Muscle layer of colon (tissue), 2 donors: Measurements from ENCODE around the gene TNFSF9.

Experiments
- H3K27ac ChIP-seq: one replicate; pipeline ENCODE4 v1.7.0; 2013; ENCODE audit warnings: low read depth, mild to moderate bottlenecking, low read length, moderate library complexity
- H3K27me3 ChIP-seq, 2 donors: one replicate each; pipeline ENCODE4 v1.7.0; 2013; ENCODE audit warnings: low read length in 2 of 2, mild to moderate bottlenecking in 2 of 2; ENCODE audit not compliant: insufficient read depth in 2 of 2, control insufficient read depth in 1 of 2
- H3K36me3 ChIP-seq: one replicate; pipeline ENCODE4 v1.7.0; 2013; ENCODE audit warnings: mild to moderate bottlenecking, low read length; ENCODE audit not compliant: insufficient read depth
- H3K4me1 ChIP-seq: one replicate; pipeline ENCODE4 v1.7.0; 2013; ENCODE audit warnings: mild to moderate bottlenecking, low read length; ENCODE audit not compliant: insufficient read depth
- H3K4me3 ChIP-seq, 2 donors: one replicate each; pipeline ENCODE4 v1.7.0; 2013; ENCODE audit warnings: low read length in 2 of 2, low read depth in 1 of 2, mild to moderate bottlenecking in 1 of 2, moderate library complexity in 1 of 2
- H3K9ac ChIP-seq: one replicate; pipeline ENCODE4 v1.7.0; 2013; ENCODE audit warnings: low read length
- H3K9me3 ChIP-seq: one replicate; pipeline ENCODE4 v1.7.0; 2013; ENCODE audit warnings: mild to moderate bottlenecking, low read length
- donor health status: abdominal sarcoma.
- donor health status: Adenocarcinoma of cecum.

The TNFSF9 gene

GRCh38 chr19:6530386-6531162 lies at the start of gene TNFSF9:
TSS of gene TNFSF9 (plus strand) at chr19:6531026. CDS start at chr19:6531037, 11 bp downstream.
- Histone ChIP-seq H3K9me3 (no peaks in the 10 kb centered on the region), H3K4me3 (peak within 1 kb of the TSS; percentile 81 to 85), H3K4me1 (peaks cover 18% of the 10 kb centered on the region), H3K36me3 (no peaks in the 10 kb centered on the region), H3K9ac (peak within 1 kb of the TSS; percentile 57), H3K27me3 (peaks cover 12 to 29% of the 10 kb centered on the region in 2 donors), H3K27ac (peak within 1 kb of the TSS; percentile 42)

- Histone ChIP-seq H3K4me3 (no peak within 1 kb of the TSS), H3K9me3 (no peaks in the 10 kb centered on the region), H3K36me3 (no peaks in the 10 kb centered on the region), H3K27ac (no peak within 1 kb of the TSS), H3K4me1 (no peaks in the 10 kb centered on the region), H3K27me3 (peaks cover 0 to 5% of the 10 kb centered on the region in 2 donors), H3K9ac (no peak within 1 kb of the TSS)
Observed at GRCh38 chr19:6481541-6482342, 49.1 kb upstream of the TNFSF9 start, which contains the start of gene DENND1C. TSS of gene DENND1C (minus strand) at chr19:6481787. CDS start at chr19:6481695, 92 bp downstream.

- Histone ChIP-seq H3K9me3 (no peaks in the 10 kb centered on the region), H3K27me3 (no peaks in the 10 kb centered on the region), H3K27ac (no peak overlapping the region), H3K36me3 (no peaks in the 10 kb centered on the region), H3K4me1 (no peaks in the 10 kb centered on the region), H3K4me3 (no peak overlapping the region), H3K9ac (no peak overlapping the region)
Observed at GRCh38 chr19:6482343-6482686, 48.5 kb upstream of the TNFSF9 start.

GRCh38 chr19:6483235-6483634 lies 47.6 kb upstream of the TNFSF9 start:
- Histone ChIP-seq H3K27ac (no peak overlapping the region), H3K4me1 (no peaks in the 10 kb centered on the region), H3K9me3 (no peaks in the 10 kb centered on the region), H3K27me3 (no peaks in the 10 kb centered on the region), H3K36me3 (no peaks in the 10 kb centered on the region), H3K9ac (no peak overlapping the region), H3K4me3 (no peak overlapping the region)

- Histone ChIP-seq H3K4me3 (no peak overlapping the region), H3K9me3 (no peaks in the 10 kb centered on the region), H3K27me3 (no peaks in the 10 kb centered on the region), H3K27ac (no peak overlapping the region), H3K4me1 (no peaks in the 10 kb centered on the region), H3K9ac (no peak overlapping the region), H3K36me3 (no peaks in the 10 kb centered on the region)
Observed at GRCh38 chr19:6484230-6484629, 46.6 kb upstream of the TNFSF9 start.

- Histone ChIP-seq H3K27me3 (no peaks in the 10 kb centered on the region), H3K36me3 (no peaks in the 10 kb centered on the region), H3K9me3 (no peaks in the 10 kb centered on the region), H3K9ac (no peak overlapping the region), H3K4me1 (no peaks in the 10 kb centered on the region), H3K27ac (no peak overlapping the region), H3K4me3 (no peak overlapping the region)
Observed at GRCh38 chr19:6484831-6485230, 46.0 kb upstream of the TNFSF9 start.

GRCh38 chr19:6489278-6490061 lies 41.4 kb upstream of the TNFSF9 start:
- Histone ChIP-seq H3K27ac (no peak overlapping the region), H3K9ac (no peak overlapping the region), H3K4me1 (no peaks in the 10 kb centered on the region), H3K9me3 (peaks cover 6% of the 10 kb centered on the region), H3K27me3 (no peaks in the 10 kb centered on the region), H3K4me3 (no peak overlapping the region), H3K36me3 (no peaks in the 10 kb centered on the region)

- Histone ChIP-seq H3K9me3 (peaks cover 6% of the 10 kb centered on the region), H3K27me3 (no peaks in the 10 kb centered on the region), H3K36me3 (no peaks in the 10 kb centered on the region), H3K9ac (no peak overlapping the region), H3K4me1 (no peaks in the 10 kb centered on the region), H3K27ac (no peak overlapping the region), H3K4me3 (no peak overlapping the region)
Observed at GRCh38 chr19:6490134-6490533, 40.7 kb upstream of the TNFSF9 start.

GRCh38 chr19:6491802-6492592 lies 38.8 kb upstream of the TNFSF9 start:
- H3K4me3 ChIP-seq: no peak overlapping the region
- no peaks in the 10 kb centered on the region for H3K4me1 ChIP-seq
- H3K36me3 ChIP-seq: no peaks in the 10 kb centered on the region
- H3K9ac ChIP-seq: no peak overlapping the region
- H3K9me3 ChIP-seq: peaks cover 6% of the 10 kb centered on the region
- no peaks in the 10 kb centered on the region for H3K27me3 ChIP-seq
- no peak overlapping the region for H3K27ac ChIP-seq

- H3K4me1 ChIP-seq: no peaks in the 10 kb centered on the region
- H3K4me3 ChIP-seq: no peak overlapping the region
- no peak overlapping the region for H3K9ac ChIP-seq
Observed at GRCh38 chr19:6494438-6495036, 36.3 kb upstream of the TNFSF9 start.

More at GRCh38 chr19:6494438-6495036, 36.3 kb upstream of the TNFSF9 start:
- H3K36me3 ChIP-seq: no peaks in the 10 kb centered on the region
- H3K27me3 ChIP-seq: no peaks in the 10 kb centered on the region
- peaks cover 6% of the 10 kb centered on the region for H3K9me3 ChIP-seq
- no peak overlapping the region for H3K27ac ChIP-seq
